ENCODE measurements around the gene LYPLAL1.

DNA sequence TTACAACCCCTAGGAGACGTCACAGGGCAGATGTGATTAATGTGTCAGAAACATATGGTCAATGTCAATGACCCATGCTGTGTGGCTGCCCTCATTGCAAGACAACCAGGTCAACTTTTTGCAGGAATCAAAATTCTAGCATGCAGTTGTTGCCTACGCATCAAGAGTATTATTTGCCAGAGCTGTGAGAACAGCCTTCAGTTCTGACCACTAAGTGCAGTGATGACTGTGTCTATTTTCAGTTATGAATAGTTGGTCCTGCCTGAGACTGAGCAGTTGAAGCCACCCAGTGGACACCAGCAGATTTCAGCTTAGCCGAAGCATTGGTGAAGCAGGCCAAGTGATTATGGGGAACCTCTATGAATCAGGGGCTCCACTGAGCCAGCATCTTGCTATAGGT lies 47.3 kb downstream of the LYPLAL1 start:
- TF ChIP-seq CTCF (IDR thresholded peaks at IDR 0.05), result no peak
- no peak for TF ChIP-seq POLR2A (IDR thresholded peaks at IDR 0.05)
